GM21576 (cell line): ENCODE measurements around the gene EPDR1.

Source experiments
- ATAC-seq: cut with Tn5 transposase; IDR thresholded peaks from one replicate; pipeline ENCODE4 v1.9.1; 2021; ENCODE audit warnings: mild to moderate bottlenecking, moderate library complexity; ENCODE audit not compliant: unreplicated experiment

The EPDR1 gene

DNA sequence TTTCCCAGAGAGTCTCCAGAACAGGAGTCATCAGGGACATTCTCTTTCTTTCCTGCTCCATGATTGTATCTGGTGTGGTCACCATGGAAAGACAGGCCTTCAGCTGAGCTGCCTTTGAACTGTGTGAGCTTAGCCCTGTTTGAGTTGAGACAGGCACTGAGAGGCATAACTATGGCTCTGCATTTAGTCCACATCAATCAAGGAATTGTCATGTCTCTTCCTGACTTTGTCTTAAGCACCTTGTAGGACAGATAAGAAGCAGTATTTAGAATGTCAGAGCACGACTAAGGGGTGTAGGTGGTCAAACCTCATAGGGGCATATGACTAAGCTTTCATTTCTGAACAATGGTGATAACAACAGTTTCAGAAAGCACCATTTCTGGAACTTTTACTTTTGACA is 53.5 kb downstream of the EPDR1 start:
- ATAC-seq: no peak

DNA sequence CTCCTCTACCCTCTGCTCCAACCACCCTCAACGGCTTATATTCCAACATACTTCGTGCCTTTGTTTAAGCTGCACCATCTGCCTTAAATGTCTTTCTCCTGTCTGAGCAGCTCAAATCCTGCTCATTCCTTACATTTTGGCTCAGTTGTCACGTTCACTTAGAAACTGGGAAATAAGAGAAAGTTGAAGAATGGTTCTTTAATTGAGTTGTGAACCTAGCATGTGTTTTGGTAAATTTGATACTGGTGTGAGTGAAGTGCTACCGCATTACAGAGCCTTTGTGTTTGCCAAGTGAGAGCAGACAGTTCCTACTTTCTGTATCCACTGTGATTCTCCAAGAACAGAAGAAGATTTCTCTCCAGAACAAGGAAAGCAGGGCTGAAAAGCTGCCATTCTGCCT is 54.3 kb downstream of the EPDR1 start:
- ATAC-seq: no peak

DNA sequence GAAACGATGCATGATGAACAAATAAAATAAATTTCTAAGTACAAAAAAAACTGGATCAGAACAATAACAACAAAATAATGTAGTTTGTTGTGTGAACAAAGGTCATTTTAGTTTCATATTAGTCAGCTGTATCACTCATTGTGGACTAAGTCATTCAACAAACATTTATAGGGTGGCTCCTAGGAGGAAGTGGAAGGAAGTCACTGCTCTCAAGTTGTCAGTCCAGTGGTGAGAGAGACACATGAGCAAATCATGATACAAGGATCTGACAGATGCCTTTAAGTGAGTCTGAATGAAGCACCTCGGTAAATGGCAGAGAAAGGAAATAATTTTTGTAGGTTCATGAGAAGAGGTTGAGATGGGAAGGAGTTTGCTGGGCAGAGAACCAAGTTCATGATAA is 56.8 kb downstream of the EPDR1 start:
- ATAC-seq: no peak

DNA sequence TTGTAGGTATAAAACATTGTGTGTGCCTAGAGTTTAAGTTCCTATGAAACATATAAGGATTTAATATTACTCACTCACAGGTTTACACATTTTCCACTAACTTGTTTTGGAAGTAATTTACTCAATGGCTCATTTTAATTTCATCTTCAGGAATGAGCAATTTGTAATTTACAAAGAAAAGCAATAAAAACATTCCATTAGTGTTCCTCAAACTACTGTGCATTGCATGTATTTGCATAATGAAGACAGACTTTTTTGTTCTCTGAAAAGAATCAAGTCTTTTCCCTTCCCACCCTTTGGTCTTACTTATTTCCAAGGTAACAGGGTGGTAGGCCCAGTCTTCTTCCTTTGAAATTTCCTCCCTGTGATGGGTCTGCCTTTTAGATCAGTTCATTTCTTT is 61.2 kb downstream of the EPDR1 start:
- no peak for ATAC-seq

DNA sequence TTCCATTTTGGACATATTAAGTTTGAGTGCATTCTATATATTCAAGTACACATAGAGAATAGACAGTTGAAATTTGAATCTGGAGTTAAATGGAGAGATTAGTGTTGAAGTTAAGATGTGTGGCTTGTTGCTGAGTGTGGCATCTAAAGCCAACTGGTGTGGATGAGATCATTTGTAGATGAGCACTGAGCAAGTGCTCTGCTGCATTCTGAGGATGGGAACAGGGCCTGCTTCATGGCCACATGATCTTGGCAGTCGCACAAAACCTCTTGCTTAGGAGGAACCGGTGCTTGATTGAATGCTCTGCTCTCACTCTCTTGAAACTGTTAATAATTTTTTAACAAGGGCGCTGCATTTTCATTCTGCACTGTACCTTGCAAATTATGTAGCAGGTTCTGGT is 62.0 kb downstream of the EPDR1 start:
- no peak for ATAC-seq

DNA sequence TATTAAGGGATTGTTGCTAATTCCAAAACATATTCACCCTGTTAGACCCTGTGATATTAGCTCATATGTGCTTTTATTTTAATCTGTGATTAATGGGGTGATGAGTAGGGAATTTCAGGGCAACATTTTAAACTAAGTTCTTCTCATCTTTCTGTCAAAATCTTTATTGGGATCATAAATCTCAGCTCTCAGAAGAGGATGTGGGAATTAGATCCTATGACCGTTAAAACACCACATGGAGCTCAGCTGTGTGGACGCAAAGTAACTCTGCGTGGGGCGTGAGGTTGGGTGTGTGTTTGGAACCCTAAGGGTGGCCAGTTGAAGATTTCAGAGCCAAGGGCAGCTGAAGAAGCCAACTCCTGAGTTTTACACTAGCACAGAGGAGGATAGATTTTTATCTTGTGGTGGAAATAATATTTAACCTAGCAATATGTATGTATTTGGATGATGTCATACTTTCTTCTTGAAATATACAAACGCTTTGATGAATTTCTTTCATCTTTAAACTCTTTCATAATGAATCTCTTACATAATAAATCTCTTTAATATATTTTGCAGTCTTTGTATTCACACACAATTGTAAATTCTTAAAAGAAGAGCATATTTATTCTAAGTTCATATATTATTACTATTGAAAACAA is 64.4 kb downstream of the EPDR1 start:
- no peak for ATAC-seq

DNA sequence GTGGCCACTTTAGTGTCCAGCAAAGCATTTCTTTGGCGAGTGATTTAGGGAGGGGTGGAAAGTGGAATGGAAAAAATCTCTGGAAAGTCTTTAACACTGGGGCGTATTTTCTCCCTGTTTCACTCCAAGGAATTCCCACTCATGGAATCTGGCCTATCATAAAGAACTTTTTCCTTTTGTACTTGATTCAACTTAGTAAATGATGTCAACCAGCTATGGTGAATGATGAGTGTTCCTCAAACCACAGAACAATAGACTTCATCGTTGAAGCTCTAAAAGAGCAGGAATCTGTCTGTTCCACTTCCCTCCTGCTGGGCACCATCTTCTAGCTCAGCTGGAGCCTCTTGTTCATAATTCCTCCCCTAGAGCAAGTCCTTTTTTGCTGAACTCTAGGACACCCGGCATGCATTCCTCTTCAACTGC is 66.5 kb downstream of the EPDR1 start:
- ATAC-seq: no peak

DNA sequence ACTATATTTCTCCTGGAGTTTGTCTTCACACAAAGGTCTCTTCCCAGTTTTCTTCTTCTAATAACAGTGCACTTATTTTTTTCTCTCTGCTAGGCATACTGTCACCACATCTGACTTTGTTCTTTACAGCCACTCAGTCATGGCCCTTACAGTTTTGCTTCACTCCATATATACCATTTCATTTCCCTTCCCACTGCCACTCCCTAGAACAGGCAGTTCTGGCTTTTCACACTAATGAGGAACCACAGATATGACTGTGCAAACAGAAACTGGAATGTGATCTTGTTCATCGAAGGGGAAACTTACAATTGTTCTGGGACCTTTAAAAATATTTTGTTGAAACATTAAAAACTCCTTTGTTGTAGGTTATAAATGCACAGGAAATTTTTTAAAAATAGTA is 67.3 kb downstream of the EPDR1 start:
- no peak for ATAC-seq

DNA sequence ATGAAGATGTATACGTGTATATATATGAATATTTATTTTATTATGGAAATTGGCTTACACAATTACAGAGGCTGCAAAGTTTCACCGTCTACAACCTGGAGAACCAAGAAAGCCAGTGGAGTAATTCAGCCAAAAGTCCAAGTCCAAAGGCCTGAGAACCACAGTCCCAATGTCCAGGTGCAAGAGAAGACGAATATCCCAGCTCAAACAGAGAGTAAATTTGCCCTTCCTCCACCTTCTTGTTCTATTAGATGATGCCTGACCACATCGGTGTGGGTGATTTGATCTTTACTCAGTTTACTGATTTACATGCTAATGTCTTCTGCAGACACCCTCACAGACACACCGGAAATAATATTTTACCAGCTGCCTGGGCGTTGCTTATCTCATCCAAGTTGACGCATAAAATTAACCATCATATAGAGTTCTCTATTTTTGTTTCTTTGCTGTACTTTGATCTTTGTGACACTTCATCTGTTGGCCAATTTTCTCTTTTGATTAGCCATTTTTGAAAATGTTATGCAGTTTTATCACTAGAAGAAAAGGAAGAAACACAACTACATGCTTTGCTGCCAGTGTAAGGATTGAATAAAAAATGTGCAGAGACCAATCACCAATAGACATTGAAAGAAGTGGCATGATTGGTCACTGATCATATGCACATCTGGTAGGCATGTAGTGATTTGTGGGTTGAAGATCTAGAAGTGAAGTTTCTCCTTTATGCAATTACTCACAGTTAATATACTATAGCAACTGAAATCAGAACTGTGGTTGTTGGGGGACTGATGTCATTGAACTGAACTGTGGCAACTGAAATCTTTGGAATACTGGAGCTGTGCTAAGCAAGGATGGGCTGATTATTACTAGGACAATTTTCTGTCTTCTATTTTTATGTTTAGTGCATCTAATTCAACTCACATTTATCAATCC is 68.5 kb downstream of the EPDR1 start:
- no peak for ATAC-seq

DNA sequence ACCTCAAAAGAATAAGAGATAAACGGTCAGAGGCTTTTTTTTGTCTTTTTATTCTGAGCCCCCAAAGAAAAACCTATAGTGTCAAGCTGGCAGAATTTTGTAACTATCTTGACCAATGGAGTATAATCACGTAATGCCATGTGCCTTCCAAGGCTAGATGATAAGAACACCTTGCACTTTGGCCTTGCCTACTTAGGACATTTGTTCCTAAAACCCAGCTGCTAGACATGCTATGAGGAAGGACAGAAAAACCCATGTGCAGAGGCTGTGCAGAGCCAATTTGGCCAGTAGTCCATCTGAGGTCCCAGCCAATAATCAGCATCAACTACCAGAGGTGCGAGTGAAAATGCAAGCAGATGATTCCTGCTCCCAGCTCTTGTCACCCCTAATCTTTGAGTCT is 69.9 kb downstream of the EPDR1 start:
- no peak for ATAC-seq

DNA sequence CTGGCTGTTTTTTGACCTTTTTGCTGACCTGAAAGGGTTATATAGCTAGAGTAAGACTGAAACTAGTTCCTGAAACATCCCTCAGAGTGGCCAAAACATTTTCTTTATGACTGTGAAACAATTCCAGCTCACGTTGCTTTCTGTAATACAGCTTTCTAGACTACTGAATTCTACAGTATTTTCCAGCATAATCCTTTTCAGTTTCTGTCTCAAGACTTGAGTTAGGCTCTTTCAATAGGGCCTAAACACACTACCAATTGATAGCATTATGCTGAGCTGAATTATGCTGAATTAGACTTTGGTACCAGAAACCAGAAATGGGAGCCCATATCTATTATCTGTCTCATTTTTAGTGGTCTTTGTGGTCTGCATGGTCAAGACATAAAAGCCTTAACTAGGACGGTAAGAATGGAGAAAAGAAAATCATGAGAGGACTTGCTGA is 72.6 kb downstream of the EPDR1 start:
- ATAC-seq: no peak

DNA sequence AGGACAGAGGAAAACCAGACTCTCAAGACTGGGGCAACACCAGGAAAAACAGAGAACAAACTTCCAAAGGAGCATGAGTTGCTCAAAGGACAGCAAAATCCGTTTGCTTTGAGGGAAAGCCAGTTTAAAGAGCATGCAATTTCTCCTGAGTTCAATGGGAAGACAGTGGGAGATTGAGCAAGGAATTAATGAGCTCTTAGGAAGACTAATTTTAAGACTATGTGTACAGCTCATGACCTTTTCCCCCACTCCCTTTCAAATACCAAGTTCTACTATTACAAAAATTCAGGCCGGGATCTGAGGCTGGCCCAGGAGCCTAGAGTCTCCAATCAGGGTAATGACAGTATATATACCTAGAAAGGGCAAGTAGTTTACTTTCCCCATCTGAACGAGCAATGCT is 79.2 kb downstream of the EPDR1 start:
- no peak for ATAC-seq

DNA sequence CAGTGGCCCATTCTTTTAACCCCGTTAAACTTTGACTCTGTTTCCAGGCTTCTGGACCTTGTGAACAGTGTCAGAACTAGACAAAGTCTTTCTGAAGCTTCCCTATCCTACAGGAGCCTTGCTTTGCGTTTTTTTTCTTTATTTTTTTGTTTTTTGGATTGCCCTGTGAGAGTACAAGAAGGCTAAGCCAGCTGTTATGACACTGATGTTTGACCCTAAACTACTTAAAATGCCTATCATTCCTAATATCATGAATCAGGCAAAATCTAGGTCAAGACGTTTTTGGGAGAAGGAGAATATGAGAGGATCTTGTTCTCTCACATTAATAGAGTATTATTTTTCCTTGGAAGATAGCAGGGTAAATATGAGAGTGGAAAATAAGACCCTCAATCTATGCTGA is 79.8 kb downstream of the EPDR1 start:
- ATAC-seq: no peak
